ENCODE measurements around the gene RAB27B.

Gene RAB27B

DNA sequence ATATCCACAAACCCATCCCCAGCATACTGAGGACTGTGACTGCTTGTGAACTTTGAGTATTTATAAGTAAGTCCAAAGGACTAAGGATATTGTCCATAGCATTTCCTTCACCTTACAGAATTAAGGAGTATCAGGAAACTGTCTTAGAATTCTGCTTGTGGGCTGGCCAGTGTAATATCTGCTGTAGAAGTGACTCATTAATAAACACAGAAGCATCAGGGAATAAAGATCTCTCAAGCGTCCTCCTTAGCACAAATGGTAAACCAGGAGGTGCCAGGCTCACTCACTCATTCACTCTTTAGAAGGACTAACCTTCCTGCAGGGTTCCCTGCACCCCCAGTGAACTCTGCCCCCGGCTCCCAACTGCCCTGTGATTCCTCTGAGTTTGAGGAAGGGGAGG lies 100.0 kb downstream of the RAB27B start:
- Mint-ChIP-seq H3K4me3 (no peak overlapping the region), H3K27ac (no peak overlapping the region), H3K9me3 (ENCODE audit: low read depth) (no peaks in the 10 kb centered on the region), H3K36me3 (no peaks in the 10 kb centered on the region), H3K27me3 (peaks cover 1% of the 10 kb centered on the region), H3K4me1 (ENCODE audit: low read depth) (no peaks in the 10 kb centered on the region)

DNA sequence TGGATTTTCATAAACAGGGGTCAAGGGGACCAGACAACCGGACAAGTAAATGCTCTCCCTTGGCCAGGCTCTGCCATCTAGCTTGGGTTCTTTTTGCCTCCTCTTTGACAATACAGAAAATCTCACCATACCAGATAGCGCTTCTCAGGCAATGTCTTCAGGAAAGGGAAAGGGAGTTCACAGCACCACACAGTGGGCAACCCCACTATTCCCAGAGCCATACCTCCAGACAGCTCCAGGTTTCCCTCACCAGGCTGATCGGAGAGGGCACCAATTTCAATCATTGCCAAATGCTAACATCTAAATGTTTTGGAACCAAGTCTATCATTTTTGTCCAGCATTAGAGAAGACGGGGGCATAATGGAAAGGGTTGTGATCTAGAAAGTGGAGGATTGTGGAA lies 102.9 kb downstream of the RAB27B start:
- no peaks in the 10 kb centered on the region for H3K9me3 Mint-ChIP-seq (ENCODE audit: low read depth)
- no peaks in the 10 kb centered on the region for H3K4me1 Mint-ChIP-seq (ENCODE audit: low read depth)
- H3K27ac Mint-ChIP-seq, result no peak overlapping the region
- H3K27me3 Mint-ChIP-seq, result peaks cover 1% of the 10 kb centered on the region
- no peaks in the 10 kb centered on the region for H3K36me3 Mint-ChIP-seq
- H3K4me3 Mint-ChIP-seq, result no peak overlapping the region

DNA sequence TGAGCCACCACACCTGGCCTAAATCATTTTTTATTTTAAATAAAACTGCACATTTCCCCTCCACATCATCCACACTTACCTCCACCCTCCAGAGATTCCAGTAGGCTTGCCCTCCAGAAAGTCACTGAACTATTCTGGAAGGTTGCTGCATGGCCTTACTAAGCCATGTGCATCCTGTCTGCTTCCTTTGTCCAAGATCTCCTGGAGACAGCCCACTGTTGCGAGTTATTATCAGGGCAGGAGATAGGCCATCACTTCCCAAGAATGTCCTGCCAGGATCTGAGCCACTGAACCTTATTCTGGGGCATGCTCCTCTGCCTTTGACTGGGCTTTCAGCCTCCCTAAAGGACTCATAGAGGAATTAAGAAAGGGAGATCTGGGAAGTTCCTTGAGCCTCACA lies 104.2 kb downstream of the RAB27B start:
- Mint-ChIP-seq H3K27me3 (peaks cover 1% of the 10 kb centered on the region), H3K27ac (no peak overlapping the region), H3K4me3 (no peak overlapping the region), H3K36me3 (no peaks in the 10 kb centered on the region), H3K4me1 (ENCODE audit: low read depth) (no peaks in the 10 kb centered on the region), H3K9me3 (ENCODE audit: low read depth) (no peaks in the 10 kb centered on the region)

DNA sequence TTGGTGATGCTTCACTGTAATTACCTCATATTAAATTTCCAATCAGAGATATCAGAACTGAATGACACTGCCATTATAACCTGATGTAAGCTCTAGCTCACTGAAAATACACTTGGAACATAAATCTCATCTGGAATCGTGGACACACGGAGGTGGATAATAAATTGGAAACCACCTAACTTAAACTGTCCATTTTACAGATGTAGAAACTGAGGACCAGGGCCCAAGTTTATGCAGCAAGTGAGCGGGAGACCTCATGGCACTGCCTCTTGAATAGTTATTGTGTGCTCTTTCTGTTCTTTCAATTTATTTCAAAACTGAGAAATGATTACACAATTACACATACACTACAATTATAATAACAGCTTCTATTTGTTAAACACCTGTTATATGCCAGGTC lies 110.2 kb downstream of the RAB27B start:
- H3K9me3 Mint-ChIP-seq (ENCODE audit: low read depth), result no peaks in the 10 kb centered on the region
- no peaks in the 10 kb centered on the region for H3K36me3 Mint-ChIP-seq
- no peak overlapping the region for H3K4me3 Mint-ChIP-seq
- H3K27ac Mint-ChIP-seq, result no peak overlapping the region
- no peaks in the 10 kb centered on the region for H3K27me3 Mint-ChIP-seq
- H3K4me1 Mint-ChIP-seq (ENCODE audit: low read depth), result no peaks in the 10 kb centered on the region

DNA sequence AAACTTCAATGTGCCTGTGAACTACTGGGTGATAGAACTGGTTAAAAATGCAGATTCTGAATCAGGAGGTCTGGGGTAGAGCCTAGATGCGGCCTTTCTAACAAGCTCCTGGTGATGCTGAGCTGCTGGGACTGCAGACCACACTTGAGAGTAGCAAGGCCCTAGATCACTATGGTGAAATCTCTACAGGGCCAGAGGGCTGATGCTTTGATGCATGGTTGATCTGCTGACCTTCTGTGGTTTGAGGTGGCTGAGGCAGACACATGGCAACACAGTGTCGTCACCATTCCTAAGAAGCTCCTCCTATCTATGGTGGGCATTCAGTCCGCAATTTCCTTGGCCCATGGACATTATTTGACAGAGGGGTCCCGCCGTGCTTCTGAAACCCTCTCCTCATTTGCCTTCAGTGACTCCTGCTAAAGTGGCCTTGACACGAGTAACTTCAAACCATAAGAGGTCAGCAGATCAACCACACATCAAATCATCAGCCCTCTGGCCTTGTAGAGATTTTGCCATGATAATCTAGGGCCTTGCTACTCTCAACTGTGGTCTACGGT lies 111.2 kb downstream of the RAB27B start:
- Mint-ChIP-seq H3K9me3 (ENCODE audit: low read depth) (no peaks in the 10 kb centered on the region), H3K27me3 (no peaks in the 10 kb centered on the region), H3K4me3 (no peak overlapping the region), H3K4me1 (ENCODE audit: low read depth) (no peaks in the 10 kb centered on the region), H3K36me3 (no peaks in the 10 kb centered on the region), H3K27ac (no peak overlapping the region)

DNA sequence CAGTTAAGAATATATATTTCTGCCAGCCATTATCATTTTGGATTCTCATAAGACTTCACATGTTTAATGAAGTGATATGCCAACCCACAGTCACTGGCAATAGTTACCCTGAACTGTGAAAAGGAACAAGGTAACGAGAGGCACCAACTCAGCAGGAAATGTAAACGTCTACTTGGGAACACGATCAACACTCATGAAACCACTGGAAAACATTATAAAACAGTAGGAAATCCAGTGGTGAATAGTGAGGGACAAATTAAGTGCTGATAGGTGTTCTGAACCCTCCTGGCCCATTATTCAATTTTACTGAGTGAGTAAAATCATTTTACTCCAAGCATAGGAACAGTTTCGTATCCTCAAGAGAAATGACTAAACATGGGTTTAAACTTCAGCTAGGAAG lies 113.9 kb downstream of the RAB27B start:
- no peak overlapping the region for H3K27ac Mint-ChIP-seq
- peaks cover 18% of the 10 kb centered on the region for H3K4me1 Mint-ChIP-seq (ENCODE audit: low read depth)
- no peaks in the 10 kb centered on the region for H3K36me3 Mint-ChIP-seq
- H3K4me3 Mint-ChIP-seq, result no peak overlapping the region
- H3K9me3 Mint-ChIP-seq (ENCODE audit: low read depth), result no peaks in the 10 kb centered on the region
- no peaks in the 10 kb centered on the region for H3K27me3 Mint-ChIP-seq

DNA sequence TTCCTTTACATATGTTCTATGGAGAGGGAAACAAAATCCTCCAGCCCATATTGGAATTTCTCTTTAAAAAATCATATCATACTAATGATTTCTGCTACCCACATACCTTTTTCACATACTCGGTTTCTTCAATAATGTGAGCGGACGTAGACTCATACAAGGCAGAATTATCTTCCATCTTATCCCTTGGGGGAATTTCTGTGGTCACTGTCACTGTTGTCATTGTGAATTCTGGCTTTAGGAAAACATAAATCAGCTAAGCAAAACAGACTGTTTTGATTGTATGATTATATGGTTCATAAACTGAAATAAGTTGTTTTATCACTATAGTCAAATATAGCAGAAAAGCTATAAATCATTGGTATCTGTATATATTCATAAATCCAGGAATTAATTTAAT lies 114.3 kb downstream of the RAB27B start:
- no peak overlapping the region for H3K4me3 Mint-ChIP-seq
- no peaks in the 10 kb centered on the region for H3K36me3 Mint-ChIP-seq
- H3K4me1 Mint-ChIP-seq (ENCODE audit: low read depth), result peaks cover 18% of the 10 kb centered on the region
- no peaks in the 10 kb centered on the region for H3K27me3 Mint-ChIP-seq
- no peaks in the 10 kb centered on the region for H3K9me3 Mint-ChIP-seq (ENCODE audit: low read depth)
- H3K27ac Mint-ChIP-seq, result no peak overlapping the region
